Measurements from ENCODE around the gene GP1BB. TPM values are rescaled to one million over a fixed set of nuclear protein-coding genes. Genes with fewer than 3 reads are reported as not detected.

GP1BB gene
- total and polyA plus RNA-seq, 10 of the 15 experiments (the other 5 are each of a cell fraction or from before 2014, with no cell fraction given): 0.05 to 0.28 (median 0.28) TPM; not detected in 7

DNA sequence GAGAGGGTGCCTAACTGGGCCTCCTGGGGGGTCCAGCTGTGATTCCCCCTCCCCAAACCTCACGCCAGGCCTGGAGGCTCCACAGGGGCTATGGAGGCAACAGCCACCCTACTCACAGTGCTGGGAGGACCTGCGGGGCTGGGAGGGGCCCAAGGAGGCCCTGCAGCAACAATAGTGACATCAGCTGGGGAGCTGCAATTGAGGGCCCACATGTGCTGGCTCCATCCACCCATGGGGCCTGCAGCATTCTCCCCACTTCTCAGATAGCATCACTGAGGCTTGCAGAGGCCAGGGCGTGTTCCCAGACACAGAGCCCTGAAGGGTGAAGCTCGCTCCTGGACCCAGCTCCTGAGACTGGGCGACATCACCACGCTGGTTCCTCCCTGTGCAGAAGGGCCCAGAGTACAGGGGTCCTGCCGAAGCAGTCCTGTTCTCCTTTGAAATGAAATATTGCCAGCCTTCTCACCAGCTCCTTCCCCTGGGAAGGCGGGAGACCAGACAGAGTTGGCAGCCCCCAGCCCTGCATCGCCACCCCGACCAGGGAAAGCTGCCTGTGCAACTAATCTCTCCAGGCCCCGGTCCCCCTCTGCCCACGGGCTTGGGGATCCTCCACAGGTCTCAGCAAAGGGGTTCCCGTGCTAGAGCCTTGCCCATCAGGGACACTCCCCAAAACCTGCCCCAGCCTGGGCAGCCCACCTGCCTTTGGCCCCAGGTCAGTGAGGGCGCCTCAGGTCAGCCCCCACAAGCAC is 28.3 kb downstream of the GP1BB start:
- DNase-seq (ENCODE audit: low read depth, low spot score) (no peak), FAIRE-seq (no peak), ATAC-seq (no peak)
- Histone ChIP-seq H3K4me3 (no peak overlapping the region), H3K4me2 (ENCODE audit: control insufficient read depth, insufficient read depth) (no peak overlapping the region), H3K79me2 (ENCODE audit: control insufficient read depth, insufficient read depth, low read length) (no peaks in the 10 kb centered on the region), H3K9ac (ENCODE audit: control insufficient read depth, insufficient read depth, low read length) (no peak overlapping the region), H4K20me1 (ENCODE audit: control insufficient read depth, insufficient read depth) (peaks cover 4% of the 10 kb centered on the region), H2AFZ (ENCODE audit: control insufficient read depth, low read depth, low read length) (no peak overlapping the region), H3K36me3 (ENCODE audit: control insufficient read depth in 2 of 2, insufficient read depth in 2 of 2, low read length in 1 of 2) (no peaks in the 10 kb centered on the region), H3K27ac (ENCODE audit: control insufficient read depth, insufficient read depth) (no peak overlapping the region), H3K27me3 (replicated peaks in 1 of 2; ENCODE audit: control insufficient read depth in 2 of 2, insufficient read depth in 2 of 2, low read length in 1 of 2) (peaks cover 16 to 23% of the 10 kb centered on the region in 2 experiments), H3K9me3 (replicated peaks; ENCODE audit: control insufficient read depth, insufficient read depth, low read length) (no peaks in the 10 kb centered on the region), H3K4me1 (ENCODE audit: control insufficient read depth, insufficient read depth, low read length) (peaks cover 3% of the 10 kb centered on the region; the same call in 1 of the 2 replicates)
- in situ Hi-C loops (cut with MboI): no loop called here
- intact Hi-C loops (cut with micrococcal nuclease; ENCODE audit: unreplicated experiment): no loop called here
- RAD21 ChIA-PET (ENCODE audit: unreplicated experiment): no interaction called here
- no TSS peak for BruUV-seq (replicated peaks)
- CTCF ChIA-PET: interaction anchor here (1.5 kb wide), 1 partner anchor 11 kb away, joined by 3 read pairs; no protein-coding TSS in a partner anchor
- POLR2A ChIA-PET: interaction anchor here (0.5 kb wide), 1 partner anchor 638 kb away, joined by 4 read pairs; no protein-coding TSS in a partner anchor
- no peak for TF ChIP-seq RELA (IDR thresholded peaks at IDR 0.05; ENCODE audit: borderline replicate concordance, partially characterized antibody)
- TF ChIP-seq ZNF207 (IDR thresholded peaks at IDR 0.05; ENCODE audit: borderline replicate concordance): no peak
- TF ChIP-seq, protein P1, sequence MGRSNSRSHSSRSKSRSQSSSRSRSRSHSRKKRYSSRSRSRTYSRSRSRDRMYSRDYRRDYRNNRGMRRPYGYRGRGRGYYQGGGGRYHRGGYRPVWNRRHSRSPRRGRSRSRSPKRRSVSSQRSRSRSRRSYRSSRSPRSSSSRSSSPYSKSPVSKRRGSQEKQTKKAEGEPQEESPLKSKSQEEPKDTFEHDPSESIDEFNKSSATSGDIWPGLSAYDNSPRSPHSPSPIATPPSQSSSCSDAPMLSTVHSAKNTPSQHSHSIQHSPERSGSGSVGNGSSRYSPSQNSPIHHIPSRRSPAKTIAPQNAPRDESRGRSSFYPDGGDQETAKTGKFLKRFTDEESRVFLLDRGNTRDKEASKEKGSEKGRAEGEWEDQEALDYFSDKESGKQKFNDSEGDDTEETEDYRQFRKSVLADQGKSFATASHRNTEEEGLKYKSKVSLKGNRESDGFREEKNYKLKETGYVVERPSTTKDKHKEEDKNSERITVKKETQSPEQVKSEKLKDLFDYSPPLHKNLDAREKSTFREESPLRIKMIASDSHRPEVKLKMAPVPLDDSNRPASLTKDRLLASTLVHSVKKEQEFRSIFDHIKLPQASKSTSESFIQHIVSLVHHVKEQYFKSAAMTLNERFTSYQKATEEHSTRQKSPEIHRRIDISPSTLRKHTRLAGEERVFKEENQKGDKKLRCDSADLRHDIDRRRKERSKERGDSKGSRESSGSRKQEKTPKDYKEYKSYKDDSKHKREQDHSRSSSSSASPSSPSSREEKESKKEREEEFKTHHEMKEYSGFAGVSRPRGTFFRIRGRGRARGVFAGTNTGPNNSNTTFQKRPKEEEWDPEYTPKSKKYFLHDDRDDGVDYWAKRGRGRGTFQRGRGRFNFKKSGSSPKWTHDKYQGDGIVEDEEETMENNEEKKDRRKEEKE (IDR thresholded peaks at IDR 0.05): no peak
- TF ChIP-seq JUND (IDR thresholded peaks at IDR 0.05; ENCODE audit: low read depth, low read length): no peak
- TF ChIP-seq CREM (IDR thresholded peaks at IDR 0.05; ENCODE audit: low read depth): no peak
- TF ChIP-seq POLR2AphosphoS5 (IDR thresholded peaks at IDR 0.05; ENCODE audit: low read length): no peak
- TF ChIP-seq NBN (IDR thresholded peaks at IDR 0.05): no peak
- no peak for TF ChIP-seq KLF5 (IDR thresholded peaks at IDR 0.05; ENCODE audit: partially characterized antibody)
- no peak for TF ChIP-seq CHD1 (IDR thresholded peaks at IDR 0.05; ENCODE audit: low read depth, low read length)
- TF ChIP-seq, protein P2, sequence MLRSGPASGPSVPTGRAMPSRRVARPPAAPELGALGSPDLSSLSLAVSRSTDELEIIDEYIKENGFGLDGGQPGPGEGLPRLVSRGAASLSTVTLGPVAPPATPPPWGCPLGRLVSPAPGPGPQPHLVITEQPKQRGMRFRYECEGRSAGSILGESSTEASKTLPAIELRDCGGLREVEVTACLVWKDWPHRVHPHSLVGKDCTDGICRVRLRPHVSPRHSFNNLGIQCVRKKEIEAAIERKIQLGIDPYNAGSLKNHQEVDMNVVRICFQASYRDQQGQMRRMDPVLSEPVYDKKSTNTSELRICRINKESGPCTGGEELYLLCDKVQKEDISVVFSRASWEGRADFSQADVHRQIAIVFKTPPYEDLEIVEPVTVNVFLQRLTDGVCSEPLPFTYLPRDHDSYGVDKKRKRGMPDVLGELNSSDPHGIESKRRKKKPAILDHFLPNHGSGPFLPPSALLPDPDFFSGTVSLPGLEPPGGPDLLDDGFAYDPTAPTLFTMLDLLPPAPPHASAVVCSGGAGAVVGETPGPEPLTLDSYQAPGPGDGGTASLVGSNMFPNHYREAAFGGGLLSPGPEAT (IDR thresholded peaks at IDR 0.05; ENCODE audit: low read depth): no peak
- no peak for TF ChIP-seq SMAD1 (IDR thresholded peaks at IDR 0.05; ENCODE audit: low read depth, partially characterized antibody)
- no peak for TF ChIP-seq SUPT20H (IDR thresholded peaks at IDR 0.05; ENCODE audit: borderline replicate concordance, control insufficient read depth, low read depth, low read length)
- 9% methylated on average over 14 of the region's 14 CpGs for WGBS (ENCODE audit: insufficient coverage, insufficient replicate concordance, low lambda C conversion rate, missing lambda C conversion rate)
- SMC1A ChIA-PET (ENCODE audit: uncharacterized antibody, unreplicated experiment): no interaction called here
